BLaER1 treated with 17β-estradiol and CSF1 and Interleukin-3, amounts not matched to agents 10 nM and 100 nM (cell line): ENCODE data around the gene ARL3.

Experiments
- H3K27ac ChIP-seq, 11 experiments: shearing (Covaris generic); formaldehyde crosslinking; 2 replicates each; pipeline ENCODE4 v1.8.1; 2022
- H3K27me3 ChIP-seq, 11 experiments: shearing (Covaris generic); formaldehyde crosslinking; 2 replicates each; pipeline ENCODE4 v1.8.1; 2022
- H3K36me3 ChIP-seq, 11 experiments: shearing (Covaris generic); formaldehyde crosslinking; 2 replicates each; pipeline ENCODE4 v1.8.1; 2022
- H3K4me1 ChIP-seq, 10 experiments: shearing (Covaris generic); formaldehyde crosslinking; 2 replicates each; pipeline ENCODE4 v1.8.1; 2022
- H3K4me2 ChIP-seq, 11 experiments: shearing (Covaris generic); formaldehyde crosslinking; 2 replicates each; pipeline ENCODE4 v1.8.1; 2022
- H3K4me3 ChIP-seq, 10 experiments: shearing (Covaris generic); formaldehyde crosslinking; 2 replicates each; pipeline ENCODE4 v1.8.1; 2022
- H3K9ac ChIP-seq, 11 experiments: shearing (Covaris generic); formaldehyde crosslinking; 2 replicates each; pipeline ENCODE4 v1.8.1; 2022
- H3K9me3 ChIP-seq, 11 experiments: shearing (Covaris generic); formaldehyde crosslinking; replicated peaks in 1 of 11; 2 replicates each; pipeline ENCODE4 v1.8.1; 2022
- H4K20me1 ChIP-seq, 11 experiments: shearing (Covaris generic); formaldehyde crosslinking; 2 replicates each; pipeline ENCODE4 v1.8.1; 2022
- Cebpa-rat ChIP-seq, 11 experiments: shearing (Covaris generic); IDR thresholded peaks; 2 replicates each; pipeline ENCODE4 v1.8.1; 2022

ARL3 gene

GRCh38 chr10:102683736-102684135 is 30.5 kb downstream of the ARL3 start:
- Histone ChIP-seq H4K20me1 (no peaks in the 10 kb centered on the region; a peak in 1 of 22 replicates), H3K9me3 (no peaks in the 10 kb centered on the region), H3K4me3 (no peak overlapping the region), H3K36me3 (peaks cover 22 to 48% (median 35%) of the 10 kb centered on the region in 11 experiments), H3K4me2 (peak overlapping the region in 2 of 11 experiments; percentile 33 to 37; a peak in 2 of 22 replicates), H3K27me3 (no peaks in the 10 kb centered on the region), H3K27ac (no peak overlapping the region), H3K9ac (no peak overlapping the region; a peak in 1 of 22 replicates), H3K4me1 (peaks cover 9 to 27% (median 10%) of the 10 kb centered on the region in 10 experiments)
- TF ChIP-seq Cebpa-rat (IDR thresholded peaks at IDR 0.05), result no peak

DNA sequence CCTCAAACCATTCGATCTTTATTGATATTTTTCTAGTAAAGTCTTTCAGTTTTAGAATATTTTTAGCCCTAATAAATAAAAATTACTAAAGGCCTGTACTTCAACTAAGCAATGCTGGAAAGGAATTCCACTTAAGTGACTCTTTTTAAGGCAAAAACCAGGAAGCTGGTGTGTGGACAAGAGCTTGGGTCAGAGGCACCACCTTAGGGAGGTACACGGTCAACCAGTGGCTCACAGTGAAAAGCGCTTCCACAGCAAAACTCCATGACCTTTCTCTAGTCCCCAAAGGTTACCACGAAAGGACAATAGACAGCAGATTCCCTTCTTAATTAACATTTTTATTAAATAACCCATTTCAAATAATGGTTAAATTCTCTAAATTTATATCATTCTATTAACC is 31.2 kb downstream of the ARL3 start:
- Histone ChIP-seq H4K20me1 (no peaks in the 10 kb centered on the region; a peak in 1 of 22 replicates), H3K4me1 (peaks cover 16 to 35% (median 17%) of the 10 kb centered on the region in 10 experiments), H3K27ac (no peak overlapping the region), H3K36me3 (peaks cover 22 to 45% (median 29%) of the 10 kb centered on the region in 11 experiments), H3K9me3 (no peaks in the 10 kb centered on the region), H3K27me3 (no peaks in the 10 kb centered on the region), H3K4me2 (peak overlapping the region in 1 of 11 experiments; percentile 37; a peak in 2 of 22 replicates), H3K4me3 (no peak overlapping the region), H3K9ac (no peak overlapping the region)
- no peak for TF ChIP-seq Cebpa-rat (IDR thresholded peaks at IDR 0.05)

DNA sequence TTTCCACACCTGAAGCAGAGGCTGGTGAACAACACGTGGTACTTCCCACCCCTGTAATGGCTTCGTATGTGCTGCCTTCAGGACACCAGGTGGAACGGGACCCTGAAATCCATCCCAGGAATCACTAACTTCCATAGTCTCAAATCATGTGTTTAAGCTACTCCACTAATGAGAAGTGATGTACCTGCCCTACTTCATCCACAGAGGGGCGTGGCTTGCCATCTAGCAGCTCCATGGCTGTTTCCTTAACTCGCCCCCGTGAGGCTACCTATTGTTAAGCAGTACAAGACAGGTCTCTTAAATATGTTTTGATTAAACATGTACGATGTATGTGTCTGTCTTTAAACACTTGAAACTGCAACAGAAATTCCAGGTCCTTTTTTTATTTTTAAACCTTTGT is 31.8 kb downstream of the ARL3 start:
- Histone ChIP-seq H3K9me3 (no peaks in the 10 kb centered on the region), H3K27ac (no peak overlapping the region), H3K27me3 (no peaks in the 10 kb centered on the region), H3K4me1 (peaks cover 22 to 41% (median 23%) of the 10 kb centered on the region in 10 experiments), H3K36me3 (peaks cover 22 to 45% (median 26%) of the 10 kb centered on the region in 11 experiments), H3K4me2 (no peak overlapping the region), H4K20me1 (no peaks in the 10 kb centered on the region; a peak in 1 of 22 replicates), H3K4me3 (no peak overlapping the region), H3K9ac (no peak overlapping the region)
- no peak for TF ChIP-seq Cebpa-rat (IDR thresholded peaks at IDR 0.05)

DNA sequence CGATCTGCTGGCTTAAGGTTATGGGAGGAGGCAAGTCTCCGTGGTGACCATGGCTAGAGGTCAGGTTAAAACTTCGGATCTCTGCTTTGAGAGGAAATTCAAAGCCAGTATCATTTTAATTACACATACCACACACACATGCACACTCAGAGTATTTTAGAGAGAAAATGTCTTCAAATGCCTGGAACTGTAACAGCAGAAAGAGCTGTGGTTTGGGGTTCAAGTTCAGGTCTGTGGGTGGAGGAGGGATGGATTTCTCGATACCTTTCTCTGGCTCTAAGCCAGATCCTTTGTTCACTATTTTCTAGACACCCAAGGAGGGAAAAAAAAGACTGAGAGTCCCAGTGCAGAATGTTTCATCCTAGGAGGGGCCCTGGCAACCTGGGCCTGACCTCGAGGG is 32.5 kb downstream of the ARL3 start:
- Histone ChIP-seq H3K4me3 (no peak overlapping the region), H3K27me3 (no peaks in the 10 kb centered on the region), H3K9me3 (no peaks in the 10 kb centered on the region), H3K27ac (no peak overlapping the region), H3K9ac (no peak overlapping the region), H3K4me1 (peaks cover 29 to 48% (median 30%) of the 10 kb centered on the region in 10 experiments), H3K4me2 (no peak overlapping the region), H4K20me1 (no peaks in the 10 kb centered on the region; a peak in 1 of 22 replicates), H3K36me3 (peaks cover 19 to 45% (median 24%) of the 10 kb centered on the region in 11 experiments)
- TF ChIP-seq Cebpa-rat (IDR thresholded peaks at IDR 0.05), result no peak

DNA sequence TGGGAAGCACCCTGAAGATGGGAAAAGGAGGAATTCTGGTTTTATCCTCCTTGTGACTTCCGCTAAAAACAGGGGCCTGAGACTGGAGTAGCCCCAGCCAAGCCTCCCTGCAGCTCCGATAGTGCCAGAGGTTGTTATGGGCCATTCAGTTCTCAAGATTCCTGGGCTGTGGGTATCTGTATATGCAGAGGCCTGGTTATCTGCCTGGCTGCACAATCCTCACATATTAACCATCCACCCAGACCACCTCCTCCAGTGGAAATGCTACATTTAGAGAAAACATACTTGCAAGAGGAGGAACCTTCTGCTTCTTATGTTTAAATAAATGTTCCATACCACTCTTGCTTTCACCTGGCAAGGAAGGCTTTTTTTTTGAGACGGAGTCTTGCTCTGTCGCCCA is 34.6 kb downstream of the ARL3 start:
- peaks cover 6 to 26% (median 13%) of the 10 kb centered on the region in 11 experiments; a peak in 14 of 22 replicates for H3K36me3 ChIP-seq
- no peak overlapping the region for H3K27ac ChIP-seq
- peaks cover 0 to 6% (median 0%) of the 10 kb centered on the region in 11 experiments; a peak in 1 of 22 replicates for H4K20me1 ChIP-seq
- no peak overlapping the region for H3K4me3 ChIP-seq
- TF ChIP-seq Cebpa-rat (IDR thresholded peaks at IDR 0.05), result no peak
- H3K9ac ChIP-seq, result no peak overlapping the region
- H3K4me2 ChIP-seq, result peak overlapping the region; percentile 7 to 97 (median 41); a peak in 14 of 22 replicates
- H3K9me3 ChIP-seq, result no peaks in the 10 kb centered on the region
- H3K27me3 ChIP-seq, result no peaks in the 10 kb centered on the region
- peaks cover 46 to 65% (median 51%) of the 10 kb centered on the region in 10 experiments for H3K4me1 ChIP-seq

DNA sequence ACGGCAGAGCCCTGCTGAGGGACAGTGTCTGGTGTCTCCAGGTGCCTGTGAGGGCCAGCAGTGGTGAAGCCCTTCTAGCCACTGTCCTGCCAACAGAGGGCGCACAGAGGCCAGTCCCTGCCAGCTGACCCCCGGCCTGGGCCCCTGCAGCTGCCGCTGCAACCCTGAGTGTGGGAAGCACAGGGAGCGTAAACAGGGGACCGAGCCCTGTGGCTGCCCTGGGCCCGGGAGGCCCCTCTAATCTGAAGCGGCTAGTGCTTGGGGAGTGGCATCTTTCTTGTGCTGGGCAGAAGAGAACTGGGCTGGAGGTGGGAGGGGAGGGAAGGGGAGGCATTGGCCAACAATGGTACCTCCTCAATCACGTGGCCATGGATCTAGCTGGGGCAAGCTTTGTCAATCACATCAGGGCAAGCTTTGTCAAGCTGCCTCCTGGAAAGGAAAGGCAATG is 35.3 kb downstream of the ARL3 start:
- peaks cover 0 to 6% (median 0%) of the 10 kb centered on the region in 11 experiments; a peak in 1 of 22 replicates for H4K20me1 ChIP-seq
- H3K4me1 ChIP-seq, result peaks cover 53 to 63% (median 57%) of the 10 kb centered on the region in 10 experiments
- H3K27me3 ChIP-seq, result no peaks in the 10 kb centered on the region
- peak overlapping the region; percentile 7 to 97 (median 41); a peak in 19 of 22 replicates for H3K4me2 ChIP-seq
- H3K36me3 ChIP-seq, result peaks cover 6 to 21% (median 13%) of the 10 kb centered on the region in 11 experiments; a peak in 14 of 22 replicates
- no peak for TF ChIP-seq Cebpa-rat (IDR thresholded peaks at IDR 0.05)
- no peak overlapping the region for H3K4me3 ChIP-seq
- H3K27ac ChIP-seq, result peak overlapping the region in 2 of 11 experiments; percentile 7 to 18; a peak in 2 of 22 replicates
- H3K9ac ChIP-seq, result peak overlapping the region in 1 of 11 experiments; percentile 21; a peak in 1 of 22 replicates
- H3K9me3 ChIP-seq, result no peaks in the 10 kb centered on the region

GRCh38 chr10:102678068-102678400 is 36.2 kb downstream of the ARL3 start:
- no peak for TF ChIP-seq Cebpa-rat (IDR thresholded peaks at IDR 0.05)
- no peaks in the 10 kb centered on the region for H3K9me3 ChIP-seq
- H3K4me1 ChIP-seq, result peaks cover 60 to 67% (median 64%) of the 10 kb centered on the region in 10 experiments
- H3K4me3 ChIP-seq, result no peak overlapping the region
- H4K20me1 ChIP-seq, result peaks cover 0 to 6% (median 0%) of the 10 kb centered on the region in 11 experiments; a peak in 1 of 22 replicates
- H3K36me3 ChIP-seq, result peaks cover 6 to 17% (median 13%) of the 10 kb centered on the region in 11 experiments; a peak in 14 of 22 replicates
- H3K4me2 ChIP-seq, result peak overlapping the region in 10 of 11 experiments; percentile 90 to 99 (median 98); a peak in 16 of 22 replicates
- peak overlapping the region in 5 of 11 experiments; percentile 4 to 77 (median 64); a peak in 5 of 22 replicates for H3K9ac ChIP-seq
- H3K27ac ChIP-seq, result peak overlapping the region in 5 of 11 experiments; percentile 82 to 87 (median 86); a peak in 9 of 22 replicates
- no peaks in the 10 kb centered on the region for H3K27me3 ChIP-seq

DNA sequence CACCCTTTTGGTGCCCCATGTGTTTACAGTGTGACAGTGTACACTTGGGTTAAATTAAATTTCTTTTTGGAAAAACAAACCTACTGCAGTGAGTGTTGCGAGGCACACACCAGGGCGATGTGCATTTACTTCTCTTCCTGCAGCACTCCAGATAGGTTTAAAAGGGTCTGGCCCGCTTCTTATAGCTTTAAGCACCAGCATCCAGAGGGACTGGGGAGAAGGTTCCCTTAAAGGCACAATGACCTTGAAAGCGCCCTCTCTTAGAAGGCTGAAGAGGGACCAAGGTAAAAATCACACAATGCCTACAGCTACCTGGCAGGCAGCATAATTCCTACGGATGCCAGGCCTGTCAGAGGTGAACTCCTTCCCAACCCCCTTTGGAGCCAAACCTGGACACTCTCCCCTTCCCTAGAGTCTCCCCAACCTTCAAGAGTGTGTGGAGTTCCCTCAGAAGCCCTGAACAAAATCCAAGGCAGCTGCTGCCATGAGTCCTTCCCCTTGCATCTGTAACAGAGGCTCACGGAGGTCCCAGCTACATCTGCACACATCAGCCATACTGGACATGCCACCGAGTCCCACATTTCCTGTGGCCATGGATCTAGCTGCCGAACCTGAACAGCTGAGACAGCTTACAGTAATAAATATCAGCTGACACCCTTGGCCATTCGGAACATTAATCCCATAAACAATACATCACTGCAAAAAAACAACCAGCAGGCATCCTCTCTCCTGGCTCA is 36.7 kb downstream of the ARL3 start:
- Histone ChIP-seq H3K36me3 (peaks cover 6 to 17% (median 12%) of the 10 kb centered on the region in 11 experiments; a peak in 14 of 22 replicates), H3K4me1 (peaks cover 63 to 73% (median 70%) of the 10 kb centered on the region in 10 experiments), H3K4me2 (peak overlapping the region; percentile 90 to 99 (median 97)), H3K27me3 (no peaks in the 10 kb centered on the region), H3K27ac (peak overlapping the region in 10 of 11 experiments; percentile 41 to 87 (median 82); a peak in 18 of 22 replicates), H3K4me3 (no peak overlapping the region), H3K9ac (peak overlapping the region in 10 of 11 experiments; percentile 33 to 80 (median 69); a peak in 18 of 22 replicates), H3K9me3 (no peaks in the 10 kb centered on the region), H4K20me1 (peaks cover 0 to 6% (median 0%) of the 10 kb centered on the region in 11 experiments; a peak in 1 of 22 replicates)
- no peak for TF ChIP-seq Cebpa-rat (IDR thresholded peaks at IDR 0.05)
